IPS DF 6.9 (cell line): ENCODE data around the gene LRRC2.

Experiments used
- DNase-seq: peaks from one replicate; pipeline ENCODE4 v3.0.0-alpha.2; 2013; ENCODE audit warnings: low read depth, low spot score
- H3K27ac ChIP-seq: one replicate; pipeline ENCODE4 v1.5.1; 2013; ENCODE audit warnings: low read length, control low read depth
- H3K27me3 ChIP-seq: 2 replicates; pipeline ENCODE4 v1.6.1; 2013; ENCODE audit warnings: mild to moderate bottlenecking, low read length; ENCODE audit not compliant: control insufficient read depth, insufficient read depth
- H3K36me3 ChIP-seq: 2 replicates; pipeline ENCODE4 v1.6.1; 2013; ENCODE audit warnings: low read length; ENCODE audit not compliant: control insufficient read depth, insufficient read depth
- H3K4me1 ChIP-seq: 2 replicates; pipeline ENCODE4 v1.6.1; 2013; ENCODE audit warnings: low read length; ENCODE audit not compliant: control insufficient read depth, insufficient read depth
- H3K4me3 ChIP-seq: 2 replicates; pipeline ENCODE4 v1.5.1; 2013; ENCODE audit warnings: mild to moderate bottlenecking, low read length
- H3K9me3 ChIP-seq: 2 replicates; pipeline ENCODE4 v1.6.1; 2013; ENCODE audit warnings: low read length, inconsistent platforms; ENCODE audit not compliant: control insufficient read depth, insufficient read depth
- WGBS: extraction: QIAGEN DNeasy Blood & Tissue Kit; methylation state at CpG from one replicate; pipeline ENCODE4 v1.1.7; 2013; ENCODE audit warnings: mixed read lengths, missing lambda C conversion rate; ENCODE audit not compliant: insufficient read length, insufficient coverage; 5-methylcytosine and 5-hydroxymethylcytosine counted together

Gene LRRC2

GRCh38 chr3:46516521-46516920 is 49.6 kb downstream of the LRRC2 start:
- no peaks in the 10 kb centered on the region for H3K9me3 ChIP-seq
- H3K27ac ChIP-seq: no peak overlapping the region
- 0 out of 2 replicates have a peak, but pooled peaks cover 1% of the 10 kb centered on the region for H3K4me1 ChIP-seq
- H3K27me3 ChIP-seq: no peaks in the 10 kb centered on the region
- WGBS: no CpG with 5 or more reads among the region's 4 CpGs
- no peak for DNase-seq
- no peaks in the 10 kb centered on the region for H3K36me3 ChIP-seq
- H3K4me3 ChIP-seq: no peak overlapping the region

- Histone ChIP-seq H3K9me3 (no peaks in the 10 kb centered on the region), H3K36me3 (no peaks in the 10 kb centered on the region), H3K4me3 (no peak overlapping the region), H3K27me3 (no peaks in the 10 kb centered on the region), H3K27ac (no peak overlapping the region), H3K4me1 (0 out of 2 replicates have a peak, but pooled peaks cover 1% of the 10 kb centered on the region)
- DNase-seq: no peak
- no CpG with 5 or more reads among the region's 2 CpGs for WGBS
Observed at GRCh38 chr3:46512191-46512749, 53.8 kb downstream of the LRRC2 start.

GRCh38 chr3:46509661-46510187 is 56.4 kb downstream of the LRRC2 start:
- no CpG with 5 or more reads among the region's 4 CpGs for WGBS
- no peak for DNase-seq
- Histone ChIP-seq H3K9me3 (no peaks in the 10 kb centered on the region), H3K4me1 (peaks cover 8% of the 10 kb centered on the region), H3K27me3 (no peaks in the 10 kb centered on the region), H3K27ac (no peak overlapping the region), H3K4me3 (no peak overlapping the region), H3K36me3 (no peaks in the 10 kb centered on the region)

- no CpG with 5 or more reads among the region's 4 CpGs for WGBS
- Histone ChIP-seq H3K4me3 (no peak overlapping the region), H3K4me1 (peaks cover 8% of the 10 kb centered on the region), H3K27me3 (no peaks in the 10 kb centered on the region), H3K27ac (no peak overlapping the region), H3K36me3 (no peaks in the 10 kb centered on the region), H3K9me3 (no peaks in the 10 kb centered on the region)
- no peak for DNase-seq
Observed at GRCh38 chr3:46508850-46509591, 57.1 kb downstream of the LRRC2 start.

- no peak for DNase-seq
- no CpG with 5 or more reads among the region's 3 CpGs for WGBS
- no peaks in the 10 kb centered on the region for H3K9me3 ChIP-seq
Observed at GRCh38 chr3:46506526-46506925, 59.6 kb downstream of the LRRC2 start.

GRCh38 chr3:46505953-46506352 is 60.1 kb downstream of the LRRC2 start:
- peaks cover 8% of the 10 kb centered on the region for H3K4me1 ChIP-seq
- H3K4me3 ChIP-seq: no peak overlapping the region
- no peaks in the 10 kb centered on the region for H3K9me3 ChIP-seq
- no peak for DNase-seq
- H3K36me3 ChIP-seq: no peaks in the 10 kb centered on the region
- H3K27ac ChIP-seq: no peak overlapping the region
- WGBS: no CpG with 5 or more reads among the region's 10 CpGs
- H3K27me3 ChIP-seq: no peaks in the 10 kb centered on the region

More at GRCh38 chr3:46506526-46506925, 59.6 kb downstream of the LRRC2 start:
- no peak overlapping the region for H3K4me3 ChIP-seq
- no peaks in the 10 kb centered on the region for H3K27me3 ChIP-seq
- no peaks in the 10 kb centered on the region for H3K36me3 ChIP-seq
- peaks cover 8% of the 10 kb centered on the region for H3K4me1 ChIP-seq
- H3K27ac ChIP-seq: no peak overlapping the region

GRCh38 chr3:46504789-46505188 is 61.3 kb downstream of the LRRC2 start:
- H3K27me3 ChIP-seq: no peaks in the 10 kb centered on the region
- H3K9me3 ChIP-seq: no peaks in the 10 kb centered on the region
- no peaks in the 10 kb centered on the region for H3K36me3 ChIP-seq
- no peak overlapping the region for H3K4me3 ChIP-seq
- no peak for DNase-seq
- no peak overlapping the region for H3K27ac ChIP-seq
- H3K4me1 ChIP-seq: peaks cover 8% of the 10 kb centered on the region
- no CpG with 5 or more reads among the region's 5 CpGs for WGBS

- no peak overlapping the region for H3K27ac ChIP-seq
Observed at GRCh38 chr3:46503200-46503874, 62.8 kb downstream of the LRRC2 start.

GRCh38 chr3:46501702-46502101 is 64.4 kb downstream of the LRRC2 start:
- DNase-seq: no peak
- Histone ChIP-seq H3K4me3 (no peak overlapping the region), H3K27me3 (no peaks in the 10 kb centered on the region), H3K27ac (no peak overlapping the region), H3K36me3 (no peaks in the 10 kb centered on the region), H3K9me3 (no peaks in the 10 kb centered on the region), H3K4me1 (peaks cover 8% of the 10 kb centered on the region)
- WGBS: no CpG with 5 or more reads among the region's 4 CpGs

More at GRCh38 chr3:46503200-46503874, 62.8 kb downstream of the LRRC2 start:
- Histone ChIP-seq H3K4me3 (no peak overlapping the region), H3K36me3 (no peaks in the 10 kb centered on the region), H3K27me3 (no peaks in the 10 kb centered on the region), H3K9me3 (no peaks in the 10 kb centered on the region), H3K4me1 (peaks cover 8% of the 10 kb centered on the region)
- no peak for DNase-seq
- WGBS: no CpG with 5 or more reads among the region's 7 CpGs
